ENCODE data around the gene MCM3.

The MCM3 gene

GRCh38 chr6:52301326-52301725, 16.8 kb upstream of the MCM3 start:
- DNase-seq, result no peak

DNA sequence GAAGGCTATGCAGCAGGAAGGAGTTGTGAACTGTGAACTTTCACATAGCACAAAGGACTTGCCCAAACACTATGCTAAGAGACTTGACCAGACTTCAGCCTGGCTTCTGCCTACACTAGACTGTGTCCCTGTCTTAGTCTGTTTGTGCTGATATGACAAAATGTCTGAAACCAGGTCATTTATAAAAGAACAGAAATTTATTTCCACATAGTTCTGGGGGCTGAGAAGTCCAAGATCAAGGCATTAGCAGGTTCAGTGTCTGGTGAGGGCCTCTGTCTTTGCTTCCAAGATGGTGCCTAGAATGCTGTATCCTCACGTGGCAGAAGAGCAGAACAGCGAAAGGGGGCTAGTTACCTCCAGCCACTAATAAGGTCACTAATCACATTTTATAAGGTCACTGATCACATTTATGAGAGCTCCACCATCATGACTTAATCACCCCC, 16.0 kb upstream of the MCM3 start:
- DNase-seq, result no peak

- DNase-seq, result no peak
Observed at GRCh38 chr6:52299653-52300052, 15.1 kb upstream of the MCM3 start.

GRCh38 chr6:52297433-52297832, 12.9 kb upstream of the MCM3 start:
- DNase-seq, result no peak

- DNase-seq, result no peak
Observed at GRCh38 chr6:52293067-52293466, 8.5 kb upstream of the MCM3 start.

GRCh38 chr6:52288841-52289240, 4.3 kb upstream of the MCM3 start:
- DNase-seq, result no peak

GRCh38 chr6:52288216-52288615, 3.7 kb upstream of the MCM3 start:
- DNase-seq, result no peak

- DNase-seq, result peak; percentile 82
Observed at GRCh38 chr6:52286798-52287432, 2.4 kb upstream of the MCM3 start.

DNA sequence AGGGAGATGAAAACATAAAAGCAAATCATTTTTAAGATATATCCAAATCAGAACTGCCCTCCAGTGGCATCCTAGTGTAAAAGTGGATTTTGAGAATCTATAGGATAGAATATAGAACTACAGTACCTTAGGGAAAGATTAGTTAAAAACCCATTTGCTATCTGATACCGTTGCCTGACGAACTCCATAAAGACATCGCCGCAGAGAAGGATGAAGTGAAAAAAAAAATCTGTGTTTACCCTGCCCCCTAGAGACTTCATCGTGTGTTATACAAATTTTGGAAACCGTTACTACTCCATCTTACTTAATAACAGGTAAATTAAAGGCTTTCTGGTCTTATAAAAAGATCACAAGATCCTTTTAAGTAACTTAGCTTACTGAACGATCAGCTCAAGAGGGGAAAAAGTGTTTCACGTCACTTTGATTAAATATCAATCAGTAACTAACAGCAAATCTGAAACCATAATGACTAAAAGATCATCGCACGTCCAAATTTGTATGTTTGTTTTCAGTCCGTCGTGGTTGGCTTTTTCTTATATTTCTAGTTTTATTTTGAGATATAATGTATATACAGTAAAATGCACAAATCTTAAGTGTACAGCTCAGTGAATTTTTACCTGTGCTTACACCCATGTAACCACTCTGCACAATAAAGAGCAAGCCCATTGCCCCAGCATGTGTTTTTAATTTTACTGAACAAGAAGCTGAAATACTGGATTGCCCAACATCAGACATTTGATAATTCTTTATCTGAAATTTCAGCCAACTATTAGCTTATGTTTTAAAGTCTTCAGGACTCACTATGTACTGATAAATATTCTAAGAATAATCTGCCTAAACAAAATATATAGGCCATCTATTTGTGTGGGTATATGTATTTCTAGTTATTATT, 881 bp upstream of the MCM3 start:
- peak; percentile 50 for DNase-seq

GRCh38 chr6:52284131-52284459, 447 bp downstream of the MCM3 start:
- peak; percentile 77 for DNase-seq

- DNase-seq, result no peak
Observed at GRCh38 chr6:52283111-52283510, 1.4 kb downstream of the MCM3 start.

- DNase-seq, result no peak
Observed at GRCh38 chr6:52276130-52276529, 8.4 kb downstream of the MCM3 start.

DNA sequence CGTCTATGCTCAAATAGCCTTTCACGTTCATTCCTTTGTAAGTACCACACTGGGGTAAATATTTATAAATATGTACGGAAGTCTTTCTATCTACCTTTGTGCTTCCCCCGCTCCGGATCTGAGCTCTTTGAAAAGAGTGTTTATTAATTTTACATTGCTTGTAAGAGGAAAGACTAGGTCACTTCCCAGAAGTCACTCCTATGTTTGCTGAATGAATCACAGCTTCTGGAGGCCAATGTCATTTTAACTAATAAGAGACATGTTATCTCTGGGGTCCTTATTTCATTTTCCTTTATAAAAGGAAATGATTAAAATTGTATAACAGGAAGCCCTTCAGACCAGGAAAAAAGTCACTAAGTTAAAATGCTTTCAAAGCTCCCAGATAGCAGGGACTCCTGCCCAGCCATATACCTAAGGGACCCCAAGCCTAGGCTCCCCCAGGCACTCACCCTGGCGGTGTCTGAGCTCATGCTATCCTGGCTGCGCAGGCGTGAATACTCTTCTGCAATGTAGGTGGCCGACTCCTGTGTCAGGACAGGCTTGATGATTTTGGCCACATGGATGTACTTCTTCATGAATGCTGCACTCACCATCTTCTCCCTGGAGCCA, 12.6 kb downstream of the MCM3 start:
- DNase-seq, result no peak

DNA sequence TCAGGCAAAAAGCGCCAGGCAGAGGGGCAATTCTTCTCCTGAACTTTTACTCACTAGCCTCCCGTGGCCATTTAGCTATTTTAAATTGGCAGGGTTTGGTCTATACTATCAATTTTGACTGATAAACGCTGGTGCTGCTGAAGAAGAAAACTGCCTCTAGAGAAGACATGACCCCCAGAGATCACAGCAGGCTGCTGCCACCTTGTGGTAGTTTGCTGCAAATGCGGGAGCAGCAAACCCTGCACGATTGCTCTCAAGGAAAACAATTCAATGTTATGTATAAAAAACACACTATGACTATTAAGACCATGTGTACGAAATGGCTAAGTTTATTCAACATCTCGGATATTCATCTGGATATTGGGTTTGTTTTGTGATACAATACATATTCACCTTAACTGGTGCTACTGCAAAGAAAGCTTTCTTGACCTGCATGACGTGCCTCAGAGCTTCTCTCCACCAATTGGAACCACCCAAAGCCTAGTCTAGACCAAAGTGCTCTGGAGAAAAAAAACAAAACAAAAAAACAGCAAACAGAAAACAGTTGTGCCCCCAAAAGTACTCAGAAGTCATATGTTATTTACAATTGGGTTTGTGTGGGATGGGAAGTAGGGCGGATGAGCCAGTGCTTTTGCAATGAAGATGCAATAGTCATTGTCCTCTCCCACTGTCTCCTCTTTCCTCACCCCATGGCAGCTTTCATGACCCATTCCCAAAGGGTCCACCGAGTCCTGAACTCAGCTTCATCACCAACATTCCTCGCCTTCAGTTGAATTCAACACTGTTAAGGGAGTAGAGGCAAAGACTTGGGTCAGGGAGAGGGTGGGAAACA, 20.6 kb downstream of the MCM3 start:
- DNase-seq, result peak; percentile 84

- no peak for DNase-seq
Observed at GRCh38 chr6:52262620-52263344, 21.8 kb downstream of the MCM3 start.

GRCh38 chr6:52261229-52261628, 23.3 kb downstream of the MCM3 start:
- no peak for DNase-seq

- no peak for DNase-seq
Observed at GRCh38 chr6:52260634-52261033, 23.9 kb downstream of the MCM3 start.

- no peak for DNase-seq
Observed at GRCh38 chr6:52255434-52255833, 29.1 kb downstream of the MCM3 start.

DNA sequence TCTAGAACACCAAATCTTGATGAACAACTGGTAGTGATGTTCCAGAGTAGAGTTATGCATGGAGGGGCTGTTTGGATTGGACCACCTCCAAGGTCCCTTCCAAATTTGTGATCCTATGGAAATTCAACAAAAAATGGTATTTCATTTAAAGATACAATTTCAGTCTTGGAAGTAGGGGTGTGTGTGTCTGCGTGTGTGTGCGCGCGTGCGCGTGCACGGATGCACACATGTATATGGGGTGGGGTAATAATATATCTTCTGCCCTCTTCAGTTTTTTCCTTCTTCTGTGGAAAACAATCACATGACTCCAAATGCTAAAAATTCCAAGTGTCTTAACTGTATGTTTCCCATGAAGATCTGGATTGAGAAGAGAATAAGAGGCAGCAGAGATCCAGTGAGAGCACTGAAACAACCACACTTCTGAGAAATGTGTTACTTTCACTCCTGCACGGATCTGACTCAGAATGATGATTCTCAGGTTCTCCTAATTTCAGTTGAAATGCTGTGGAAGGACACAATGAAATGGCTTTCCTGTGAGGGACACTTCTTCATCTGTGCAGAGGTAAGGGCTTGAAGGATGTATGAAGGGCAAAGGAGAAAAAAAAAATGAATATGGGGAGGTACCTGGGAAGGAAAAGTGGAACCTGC, 29.7 kb downstream of the MCM3 start:
- DNase-seq, result peak; percentile 84

GRCh38 chr6:52253494-52253893, 31.0 kb downstream of the MCM3 start:
- DNase-seq, result peak; percentile 90

- peak; percentile 46 for DNase-seq
Observed at GRCh38 chr6:52251113-52251512, 33.4 kb downstream of the MCM3 start.

DNA sequence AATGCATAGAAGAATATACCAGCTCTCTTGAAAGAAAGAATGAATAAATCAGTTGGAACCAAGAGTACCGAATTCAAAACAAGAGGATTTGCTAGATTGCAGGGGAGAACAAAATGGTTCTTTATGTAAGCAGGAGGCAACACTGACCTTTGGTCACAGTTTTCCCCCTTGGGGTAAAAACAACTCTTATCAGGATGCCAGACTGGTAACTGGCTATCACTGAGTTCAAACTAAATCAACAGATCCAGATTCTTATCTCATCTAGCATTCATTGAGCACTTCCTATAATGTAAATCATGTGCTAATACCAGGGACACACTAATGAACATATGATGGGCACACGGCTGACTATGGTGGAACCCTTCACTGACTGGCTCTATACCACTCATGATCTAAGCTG, 35.5 kb downstream of the MCM3 start:
- no peak for DNase-seq
